Right atrium auricular region (tissue), 2 donors: ENCODE measurements around the gene CFH. TPM values are rescaled to one million over a fixed set of nuclear protein-coding genes. Genes with fewer than 3 reads are reported as not detected.

Experiments
- DNase-seq: peaks from one replicate; pipeline ENCODE4 v3.0.0-alpha.2; 2019; ENCODE audit warnings: low spot score
- H3K27ac ChIP-seq, 2 donors: fragments of 200-600 bp; sonication (generic); 1 replicate in 1 of 2; 2 replicates in 1 of 2; pipeline ENCODE4 v1.5.1; 2016 to 2019
- H3K27me3 ChIP-seq, 2 donors: fragments of 200-600 bp; sonication (generic); one replicate each; pipeline versions ENCODE4 v1.5.1 to v1.6.0; 2017 to 2019
- H3K36me3 ChIP-seq: fragments of 200-600 bp; sonication (generic); one replicate; pipeline ENCODE4 v1.5.1; 2016
- H3K4me1 ChIP-seq, 2 donors: fragments of 200-600 bp; sonication (generic); one replicate each; pipeline versions ENCODE4 v1.5.1 to v1.6.0; 2017 to 2019
- H3K4me3 ChIP-seq, 2 donors: fragments of 200-600 bp; sonication (generic); 1 replicate in 1 of 2; 2 replicates in 1 of 2; pipeline ENCODE4 v1.5.1; 2017 to 2019; ENCODE audit warnings: mild to moderate bottlenecking in 1 of 2, moderate library complexity in 1 of 2
- H3K9me3 ChIP-seq, 2 donors: fragments of 200-600 bp; sonication (generic); one replicate each; pipeline ENCODE4 v1.5.1; 2019
- total RNA-seq, 2 donors: library from RNA; depleted of rRNA; stranded (reverse); fragments of >200 nt; gene quantifications; one replicate each; pipeline ENCODE4 v1.1.0, GENCODE V29; 2016
- TF ChIP-seq, protein P1 (sequence below), 2 donors: fragments of 200-600 bp; sonication (generic); IDR thresholded peaks; one replicate each; pipeline ENCODE4 v1.5.1; 2019; ENCODE audit warnings: antibody characterized with exemption in 2 of 2

CFH gene
- total RNA-seq, 2 donors from 2014 or later, result 88.1 to 271 TPM

DNA sequence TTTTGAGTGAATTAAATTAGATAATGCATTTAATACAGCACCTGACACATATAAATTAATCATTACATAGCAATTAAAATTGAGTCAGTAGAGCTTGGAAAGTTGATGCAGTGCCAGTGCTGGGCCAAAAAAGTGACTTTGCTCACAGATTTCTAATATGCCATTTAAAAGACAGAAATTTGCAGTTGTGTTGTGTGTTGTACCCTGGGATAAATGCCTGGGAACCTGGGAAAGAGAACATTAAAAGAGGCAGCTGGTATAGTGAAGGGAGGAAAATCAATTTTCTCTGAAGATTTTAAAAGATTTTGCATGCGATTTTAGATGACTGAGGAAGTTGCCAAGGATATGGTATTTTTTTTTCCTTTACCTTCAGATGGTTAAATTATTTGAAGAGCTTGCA, 10.9 kb upstream of the CFH start:
- no peaks in the 10 kb centered on the region for H3K9me3 ChIP-seq
- no peak overlapping the region for H3K4me3 ChIP-seq
- H3K27ac ChIP-seq, result no peak overlapping the region
- H3K4me1 ChIP-seq, result no peaks in the 10 kb centered on the region
- no peaks in the 10 kb centered on the region for H3K36me3 ChIP-seq
- H3K27me3 ChIP-seq, result no peaks in the 10 kb centered on the region
- TF ChIP-seq, protein P1, sequence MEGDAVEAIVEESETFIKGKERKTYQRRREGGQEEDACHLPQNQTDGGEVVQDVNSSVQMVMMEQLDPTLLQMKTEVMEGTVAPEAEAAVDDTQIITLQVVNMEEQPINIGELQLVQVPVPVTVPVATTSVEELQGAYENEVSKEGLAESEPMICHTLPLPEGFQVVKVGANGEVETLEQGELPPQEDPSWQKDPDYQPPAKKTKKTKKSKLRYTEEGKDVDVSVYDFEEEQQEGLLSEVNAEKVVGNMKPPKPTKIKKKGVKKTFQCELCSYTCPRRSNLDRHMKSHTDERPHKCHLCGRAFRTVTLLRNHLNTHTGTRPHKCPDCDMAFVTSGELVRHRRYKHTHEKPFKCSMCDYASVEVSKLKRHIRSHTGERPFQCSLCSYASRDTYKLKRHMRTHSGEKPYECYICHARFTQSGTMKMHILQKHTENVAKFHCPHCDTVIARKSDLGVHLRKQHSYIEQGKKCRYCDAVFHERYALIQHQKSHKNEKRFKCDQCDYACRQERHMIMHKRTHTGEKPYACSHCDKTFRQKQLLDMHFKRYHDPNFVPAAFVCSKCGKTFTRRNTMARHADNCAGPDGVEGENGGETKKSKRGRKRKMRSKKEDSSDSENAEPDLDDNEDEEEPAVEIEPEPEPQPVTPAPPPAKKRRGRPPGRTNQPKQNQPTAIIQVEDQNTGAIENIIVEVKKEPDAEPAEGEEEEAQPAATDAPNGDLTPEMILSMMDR (IDR thresholded peaks at IDR 0.05), result no peak
- no peak for DNase-seq

DNA sequence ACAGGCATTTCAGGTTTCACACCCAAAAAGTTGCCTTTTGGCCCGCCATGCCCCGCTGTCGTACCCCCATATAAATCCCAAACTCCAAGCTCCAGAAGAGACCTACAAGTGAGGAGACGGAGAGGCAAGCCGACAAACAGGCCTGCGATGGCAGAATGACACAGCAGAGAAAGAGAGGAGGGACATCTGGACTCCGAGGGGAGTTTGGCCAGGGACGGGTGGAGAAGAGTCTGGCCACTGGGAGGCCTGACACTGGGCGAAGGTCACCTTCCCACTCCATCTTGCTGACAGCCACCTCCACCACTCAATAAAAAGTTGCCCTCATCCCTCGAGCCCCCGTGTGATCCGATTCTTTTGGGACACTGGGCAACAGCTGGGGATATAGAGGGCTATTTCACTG, 1.9 kb upstream of the CFH start:
- H3K36me3 ChIP-seq, result no peaks in the 10 kb centered on the region
- no peaks in the 10 kb centered on the region for H3K27me3 ChIP-seq
- TF ChIP-seq, protein P1 (IDR thresholded peaks at IDR 0.05), result no peak
- DNase-seq, result no peak
- no peaks in the 10 kb centered on the region for H3K9me3 ChIP-seq
- peaks cover 0 to 4% of the 10 kb centered on the region in 2 donors for H3K4me1 ChIP-seq
- no peak overlapping the region for H3K4me3 ChIP-seq
- no peak overlapping the region for H3K27ac ChIP-seq

DNA sequence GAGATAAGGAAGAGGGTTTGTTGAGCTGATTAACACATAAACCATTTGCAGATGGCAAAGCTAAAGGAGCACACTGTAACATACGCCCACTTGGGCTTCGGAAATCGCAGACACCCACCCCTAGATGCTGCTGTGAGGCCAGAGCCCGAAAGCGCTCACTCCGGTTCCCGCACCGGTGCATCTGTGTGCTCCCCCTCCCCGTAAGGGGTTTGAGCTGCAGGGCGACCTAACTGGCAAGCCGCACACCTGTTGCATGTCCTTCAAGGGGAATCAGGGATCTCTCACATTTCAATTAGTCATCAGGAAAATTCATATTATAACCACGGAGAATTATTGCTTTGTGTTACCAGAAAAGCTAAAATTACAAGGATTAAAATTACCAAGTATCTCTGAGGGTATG, 1.4 kb upstream of the CFH start:
- Histone ChIP-seq H3K36me3 (no peaks in the 10 kb centered on the region), H3K27me3 (no peaks in the 10 kb centered on the region), H3K9me3 (no peaks in the 10 kb centered on the region), H3K27ac (no peak overlapping the region), H3K4me1 (peaks cover 0 to 4% of the 10 kb centered on the region in 2 donors), H3K4me3 (no peak overlapping the region)
- TF ChIP-seq, protein P1 (IDR thresholded peaks at IDR 0.05), result no peak
- DNase-seq, result no peak

DNA sequence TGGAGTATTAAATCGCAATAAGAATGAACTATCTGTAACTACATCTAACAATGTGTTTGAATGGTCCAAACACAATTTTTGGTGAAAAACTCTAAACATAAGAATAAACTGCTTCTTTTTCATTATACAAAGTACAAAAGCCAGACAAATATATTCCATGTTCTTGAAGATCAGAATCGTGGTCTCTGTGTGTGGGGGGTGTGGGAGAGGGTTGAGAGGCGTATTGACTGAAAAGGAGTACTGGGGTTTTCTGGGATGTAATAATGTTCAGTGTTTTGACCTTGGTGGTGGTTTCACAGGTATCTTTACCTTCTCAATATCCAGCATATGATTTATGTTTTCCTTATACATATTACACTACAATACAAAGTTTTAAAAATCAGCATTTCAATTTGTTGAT, 764 bp upstream of the CFH start:
- Histone ChIP-seq H3K4me1 (peaks cover 0 to 4% of the 10 kb centered on the region in 2 donors), H3K36me3 (no peaks in the 10 kb centered on the region), H3K4me3 (no peak overlapping the region), H3K9me3 (no peaks in the 10 kb centered on the region), H3K27ac (peak overlapping the region; percentile 33 to 44), H3K27me3 (no peaks in the 10 kb centered on the region)
- DNase-seq, result no peak
- TF ChIP-seq, protein P1 (IDR thresholded peaks at IDR 0.05), result no peak

DNA sequence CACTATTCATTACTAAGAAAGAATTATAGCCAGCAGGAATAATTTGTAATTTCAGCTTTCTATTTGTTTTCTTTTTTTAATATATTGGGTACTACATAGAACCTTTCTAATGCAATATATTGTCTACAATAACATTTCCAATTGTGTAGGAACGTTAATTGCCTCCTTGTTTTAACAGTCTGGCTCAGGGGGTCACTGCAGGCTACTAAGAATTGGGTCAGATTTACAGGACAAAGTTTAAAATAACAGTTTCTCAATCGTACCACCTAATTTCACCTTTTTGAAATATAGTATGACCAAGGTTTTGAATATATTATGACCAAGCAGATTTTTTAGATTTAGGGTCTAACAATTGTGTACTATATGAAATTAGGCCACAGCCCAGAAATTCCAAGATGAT, 2.4 kb downstream of the CFH start:
- no peak for DNase-seq
- Histone ChIP-seq H3K4me3 (peak overlapping the region; percentile 20 to 38), H3K36me3 (no peaks in the 10 kb centered on the region), H3K27ac (peak overlapping the region; percentile 21 to 28), H3K9me3 (no peaks in the 10 kb centered on the region), H3K27me3 (no peaks in the 10 kb centered on the region), H3K4me1 (peaks cover 0 to 4% of the 10 kb centered on the region in 2 donors)
- TF ChIP-seq, protein P1 (IDR thresholded peaks at IDR 0.05), result no peak

DNA sequence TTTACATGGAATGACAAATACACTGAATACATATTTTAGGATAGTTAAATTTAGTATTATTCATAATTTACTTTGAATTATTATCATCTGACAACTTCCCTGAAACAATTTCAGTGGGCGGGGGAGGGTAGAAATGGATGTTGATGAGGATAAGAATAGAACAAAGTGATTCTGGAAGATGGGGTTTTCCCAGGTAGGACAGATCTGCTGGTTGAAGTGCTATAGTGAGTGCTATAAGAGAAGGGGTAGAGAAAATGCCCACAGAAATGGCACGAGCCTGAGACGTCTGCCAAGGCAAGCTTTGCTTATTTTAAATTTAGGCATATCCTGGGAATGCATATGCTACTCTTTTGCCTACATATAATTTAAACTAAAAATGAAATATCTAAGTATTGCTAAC, 3.2 kb downstream of the CFH start:
- peak overlapping the region; percentile 20 to 38 for H3K4me3 ChIP-seq
- TF ChIP-seq, protein P1 (IDR thresholded peaks at IDR 0.05), result no peak
- DNase-seq, result no peak
- no peaks in the 10 kb centered on the region for H3K27me3 ChIP-seq
- no peaks in the 10 kb centered on the region for H3K36me3 ChIP-seq
- no peaks in the 10 kb centered on the region for H3K9me3 ChIP-seq
- H3K27ac ChIP-seq, result no peak overlapping the region
- H3K4me1 ChIP-seq, result peaks cover 0 to 4% of the 10 kb centered on the region in 2 donors
